ENCODE measurements around the gene IFT27.

- TF ChIP-seq POLR2A (IDR thresholded peaks at IDR 0.05; ENCODE audit: extremely low read depth, insufficient read length) (no peak), CTCF (IDR thresholded peaks at IDR 0.05; ENCODE audit: low read depth, low read length) (no peak), MYC (IDR thresholded peaks at IDR 0.05; ENCODE audit: low read depth, low read length) (no peak)
These were observed 14.2 kb downstream of the IFT27 start for GRCh38 chr22:36761553-36762240.
